ENCODE measurements around the gene DYRK3. TPM values are rescaled to one million over a fixed set of nuclear protein-coding genes. Genes with fewer than 3 reads are reported as not detected.
A peak's percentile ranks its signal among the peaks of the same experiment; 100 is the strongest.
"Not testable (repeated sequence)": the region's sequence is repeated elsewhere in the genome, so short reads cannot be mapped to it uniquely, and the experiment has no call there.

Gene DYRK3
- total RNA-seq, 1 donor from 2014 or later: 6.4 TPM

DNA sequence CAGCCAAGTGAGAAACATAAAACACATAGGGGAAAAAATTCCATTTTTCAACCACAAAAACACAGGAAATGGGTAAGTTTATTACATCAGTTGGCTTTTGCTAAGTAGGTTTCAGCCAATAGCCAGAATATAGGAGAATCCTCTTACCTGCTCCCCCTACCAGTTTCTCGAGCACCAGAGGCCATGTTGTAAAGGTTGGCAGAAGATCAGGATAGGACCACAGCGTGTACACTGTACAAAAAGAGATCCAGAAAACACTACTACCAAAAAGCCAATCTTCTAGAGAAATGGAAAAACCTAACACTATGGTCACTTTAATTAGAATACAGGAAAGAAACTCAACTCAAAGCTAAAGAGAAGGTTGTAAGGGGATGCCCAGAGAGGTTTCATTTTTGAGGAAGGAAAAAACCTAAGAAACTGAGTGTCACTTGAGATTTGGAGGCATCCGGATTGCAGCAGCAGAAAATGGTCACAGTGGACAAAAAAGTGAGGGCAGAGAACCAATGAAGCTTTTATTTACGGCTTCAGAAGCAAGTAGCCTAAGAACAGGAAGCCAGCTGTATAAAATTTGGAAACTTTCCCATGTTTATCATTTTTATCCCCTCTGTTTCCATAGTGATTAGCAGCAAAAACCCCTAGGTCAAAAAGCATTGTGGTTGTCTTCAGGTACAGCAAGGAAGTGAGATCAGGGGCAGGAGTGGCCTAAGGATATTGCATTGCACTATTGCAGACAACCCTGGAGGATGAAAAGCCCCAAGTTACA is 25.9 kb upstream of the DYRK3 start:
- DNase-seq: no peak
- Histone ChIP-seq H3K27ac (no peak overlapping the region), H3K36me3 (peaks cover 58% of the 10 kb centered on the region), H3K4me1 (peaks cover 9% of the 10 kb centered on the region), H3K4me3 (no peak overlapping the region), H3K27me3 (ENCODE audit: low read depth) (no peaks in the 10 kb centered on the region), H3K9me3 (no peaks in the 10 kb centered on the region)
- TF ChIP-seq, protein P1, sequence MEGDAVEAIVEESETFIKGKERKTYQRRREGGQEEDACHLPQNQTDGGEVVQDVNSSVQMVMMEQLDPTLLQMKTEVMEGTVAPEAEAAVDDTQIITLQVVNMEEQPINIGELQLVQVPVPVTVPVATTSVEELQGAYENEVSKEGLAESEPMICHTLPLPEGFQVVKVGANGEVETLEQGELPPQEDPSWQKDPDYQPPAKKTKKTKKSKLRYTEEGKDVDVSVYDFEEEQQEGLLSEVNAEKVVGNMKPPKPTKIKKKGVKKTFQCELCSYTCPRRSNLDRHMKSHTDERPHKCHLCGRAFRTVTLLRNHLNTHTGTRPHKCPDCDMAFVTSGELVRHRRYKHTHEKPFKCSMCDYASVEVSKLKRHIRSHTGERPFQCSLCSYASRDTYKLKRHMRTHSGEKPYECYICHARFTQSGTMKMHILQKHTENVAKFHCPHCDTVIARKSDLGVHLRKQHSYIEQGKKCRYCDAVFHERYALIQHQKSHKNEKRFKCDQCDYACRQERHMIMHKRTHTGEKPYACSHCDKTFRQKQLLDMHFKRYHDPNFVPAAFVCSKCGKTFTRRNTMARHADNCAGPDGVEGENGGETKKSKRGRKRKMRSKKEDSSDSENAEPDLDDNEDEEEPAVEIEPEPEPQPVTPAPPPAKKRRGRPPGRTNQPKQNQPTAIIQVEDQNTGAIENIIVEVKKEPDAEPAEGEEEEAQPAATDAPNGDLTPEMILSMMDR (IDR thresholded peaks at IDR 0.05): no peak
- intact Hi-C loops (cut with DNase I): no loop called here
- no peak for ATAC-seq

DNA sequence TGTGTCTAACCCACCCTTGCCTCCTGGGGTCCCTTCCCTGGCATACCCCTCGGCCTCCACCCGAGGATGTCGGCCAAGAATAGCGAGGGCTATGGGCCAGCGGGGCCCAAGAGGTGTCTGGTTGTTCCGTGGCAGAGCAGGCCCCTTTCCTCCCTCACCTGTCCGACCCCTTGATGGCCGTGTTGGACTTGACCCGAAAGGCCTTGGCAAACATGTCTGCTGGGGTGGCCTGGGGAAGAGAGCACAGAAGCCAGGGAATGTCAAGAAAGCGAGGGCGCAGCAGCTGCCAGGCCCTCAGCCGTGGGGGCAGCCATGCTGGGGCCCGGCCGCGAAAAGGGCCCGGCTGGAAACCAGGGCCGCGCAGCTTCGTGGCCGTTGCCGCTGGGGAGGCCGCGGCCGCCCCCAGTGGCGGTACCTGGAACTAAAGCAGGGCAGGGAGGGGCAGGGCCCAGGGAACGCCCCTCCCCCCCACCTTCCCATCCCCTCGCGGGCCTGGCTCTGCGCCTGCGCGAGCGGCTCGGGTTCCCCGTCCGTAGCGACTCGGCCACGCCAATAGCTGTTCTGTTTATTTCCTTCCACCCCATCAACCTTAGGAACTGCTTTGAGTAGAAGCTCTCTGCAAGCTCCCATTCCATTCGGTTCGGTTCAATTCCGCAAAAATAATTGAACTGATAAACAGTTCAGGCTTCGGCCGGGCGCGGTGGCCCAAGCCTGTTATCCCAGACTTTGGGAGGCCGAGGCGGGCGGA is 23.0 kb upstream of the DYRK3 start, which contains the start of gene EIF2D:
EIF2D (minus strand) TSS at position 337 of the 748 bp plus-strand sequence; CDS start at position 214, 123 bp downstream.
- peaks cover 9% of the 10 kb centered on the region for H3K4me1 ChIP-seq
- H3K9me3 ChIP-seq: no peaks in the 10 kb centered on the region
- no peaks in the 10 kb centered on the region for H3K27me3 ChIP-seq (ENCODE audit: low read depth)
- peak within 1 kb of the TSS; percentile 67 for H3K4me3 ChIP-seq
- peak; percentile 99 to 100 for ATAC-seq
- H3K36me3 ChIP-seq: peaks cover 31% of the 10 kb centered on the region
- TF ChIP-seq, protein P1 (IDR thresholded peaks at IDR 0.05): peak; percentile 97
- intact Hi-C loops (cut with DNase I): no loop called here
- DNase-seq: peak; percentile 94
- peak within 1 kb of the TSS; percentile 83 for H3K27ac ChIP-seq

DNA sequence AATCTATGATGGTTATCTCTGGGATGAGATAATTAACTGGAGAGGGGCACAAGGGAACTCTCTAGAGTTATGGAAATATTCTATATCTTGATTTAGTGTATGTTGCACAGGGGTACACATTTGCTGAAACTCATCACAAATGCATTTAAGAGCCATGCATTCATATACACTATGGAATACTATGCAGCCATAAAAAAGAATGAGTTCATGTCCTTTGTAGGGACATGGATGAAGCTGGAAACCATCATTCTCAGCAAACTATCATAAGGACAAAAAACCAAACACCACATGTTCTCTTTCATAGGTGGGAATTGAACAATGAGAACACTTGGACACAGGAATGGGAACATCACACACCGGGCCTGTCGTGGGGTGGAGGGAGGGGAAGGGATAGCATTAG is 8.9 kb upstream of the DYRK3 start:
- intact Hi-C loops (cut with DNase I); H3K27ac ChIP-seq; H3K9me3 ChIP-seq; H3K4me1 ChIP-seq; H3K36me3 ChIP-seq; H3K4me3 ChIP-seq; H3K27me3 ChIP-seq (ENCODE audit: low read depth); DNase-seq; ATAC-seq: not testable (repeated sequence)

DNA sequence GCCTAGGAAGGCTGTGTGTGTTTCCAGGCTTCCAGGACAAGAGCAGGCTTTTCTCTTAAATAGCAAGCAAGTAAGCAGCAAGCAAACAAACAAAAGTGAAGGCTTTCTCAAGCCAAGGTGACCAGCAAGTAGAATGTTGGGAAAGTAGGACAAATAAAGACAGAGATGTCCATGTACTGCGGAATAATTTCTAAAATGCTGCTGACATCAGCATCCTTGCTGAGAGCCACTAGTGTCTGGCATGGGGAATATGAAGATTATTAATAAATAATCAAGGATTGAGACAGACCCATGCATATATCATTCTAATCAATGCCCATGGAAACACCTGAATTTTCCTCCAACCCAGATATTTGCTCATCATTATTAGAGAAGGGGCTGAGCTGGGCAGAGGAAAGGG is 6.4 kb upstream of the DYRK3 start:
- TF ChIP-seq, protein P1 (IDR thresholded peaks at IDR 0.05): no peak
- intact Hi-C loops (cut with DNase I): no loop called here
- H3K27ac ChIP-seq: no peak overlapping the region
- H3K36me3 ChIP-seq: no peaks in the 10 kb centered on the region
- peaks cover 7% of the 10 kb centered on the region for H3K4me1 ChIP-seq
- no peak for ATAC-seq
- H3K27me3 ChIP-seq (ENCODE audit: low read depth): no peaks in the 10 kb centered on the region
- DNase-seq: no peak
- no peaks in the 10 kb centered on the region for H3K9me3 ChIP-seq
- H3K4me3 ChIP-seq: no peak overlapping the region

DNA sequence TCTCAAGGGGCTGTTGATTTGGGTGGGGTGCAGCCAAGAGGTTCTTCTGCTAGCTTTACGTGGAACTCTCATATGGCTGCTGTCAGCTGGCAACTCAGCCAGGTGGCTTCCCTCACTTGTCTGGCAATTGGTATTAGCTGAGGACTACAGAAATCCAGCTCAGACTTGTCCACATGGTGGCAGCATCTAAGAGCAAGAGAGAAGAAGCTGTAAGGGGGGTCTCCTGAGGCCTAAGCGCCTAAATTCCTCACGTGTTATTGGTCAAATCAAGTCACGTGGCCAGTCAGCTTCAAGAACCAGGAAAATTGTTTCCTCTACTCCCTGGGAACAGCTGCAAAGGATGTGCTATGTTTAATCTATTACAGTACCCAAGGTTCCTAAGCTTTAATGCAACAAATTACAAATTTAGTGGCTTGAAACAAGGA is 4.2 kb upstream of the DYRK3 start:
- DNase-seq (no peak), ATAC-seq (no peak)
- no peak overlapping the region for H3K4me3 ChIP-seq
- no peak overlapping the region for H3K27ac ChIP-seq
- intact Hi-C loops (cut with DNase I): no loop called here
- no peaks in the 10 kb centered on the region for H3K9me3 ChIP-seq
- TF ChIP-seq, protein P1 (IDR thresholded peaks at IDR 0.05): peak; percentile 40
- no peaks in the 10 kb centered on the region for H3K27me3 ChIP-seq (ENCODE audit: low read depth)
- peaks cover 22% of the 10 kb centered on the region for H3K4me1 ChIP-seq
- H3K36me3 ChIP-seq: no peaks in the 10 kb centered on the region

DNA sequence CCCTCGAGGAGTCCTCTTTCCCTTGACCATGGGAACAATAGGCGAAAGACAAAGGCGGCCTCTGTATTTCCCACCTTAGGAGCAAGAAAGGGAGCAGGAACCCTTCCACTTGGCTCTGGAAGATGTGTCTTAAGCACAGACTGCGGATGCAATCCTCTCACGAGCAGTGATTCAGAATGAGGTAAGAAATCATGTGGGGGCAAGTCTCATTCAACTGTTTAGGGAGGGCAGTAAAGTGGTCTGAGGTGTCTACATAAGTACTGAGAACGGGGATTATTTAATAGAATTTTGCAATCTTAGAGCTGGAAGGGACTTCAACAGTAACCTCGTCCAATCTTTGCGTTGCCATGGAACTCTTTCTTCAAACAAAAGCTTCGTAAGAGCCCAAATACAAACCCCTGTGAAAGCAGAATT is 1.6 kb upstream of the DYRK3 start:
- Histone ChIP-seq H3K27me3 (ENCODE audit: low read depth) (no peaks in the 10 kb centered on the region), H3K4me3 (no peak overlapping the region), H3K36me3 (no peaks in the 10 kb centered on the region), H3K4me1 (peaks cover 27% of the 10 kb centered on the region), H3K9me3 (no peaks in the 10 kb centered on the region), H3K27ac (peak overlapping the region; percentile 81)
- TF ChIP-seq, protein P1 (IDR thresholded peaks at IDR 0.05): no peak
- no peak for DNase-seq
- intact Hi-C loops (cut with DNase I): no loop called here
- ATAC-seq: peak; percentile 22 to 56
